ENCODE results near the gene MED20.

DNA sequence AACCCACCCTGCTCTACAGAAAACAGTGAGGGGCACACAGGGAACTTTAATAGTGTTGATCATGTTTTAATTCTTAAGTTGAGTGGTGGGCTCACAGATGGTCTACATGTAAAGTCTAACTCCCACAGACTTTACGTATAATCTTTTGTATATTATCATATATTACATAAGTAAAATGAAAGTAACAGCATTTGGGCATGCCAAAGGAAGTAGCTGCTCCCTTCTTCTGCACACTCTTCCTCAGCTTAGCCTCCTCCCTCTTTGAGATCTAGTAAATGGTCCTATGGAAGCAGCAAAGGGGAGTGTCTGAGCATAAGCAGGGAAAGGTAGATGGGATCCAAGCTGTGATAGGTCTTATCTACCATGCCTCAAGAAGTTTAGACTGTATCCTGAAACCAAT lies 11.2 kb downstream of the MED20 start:
- TF ChIP-seq, protein P1, sequence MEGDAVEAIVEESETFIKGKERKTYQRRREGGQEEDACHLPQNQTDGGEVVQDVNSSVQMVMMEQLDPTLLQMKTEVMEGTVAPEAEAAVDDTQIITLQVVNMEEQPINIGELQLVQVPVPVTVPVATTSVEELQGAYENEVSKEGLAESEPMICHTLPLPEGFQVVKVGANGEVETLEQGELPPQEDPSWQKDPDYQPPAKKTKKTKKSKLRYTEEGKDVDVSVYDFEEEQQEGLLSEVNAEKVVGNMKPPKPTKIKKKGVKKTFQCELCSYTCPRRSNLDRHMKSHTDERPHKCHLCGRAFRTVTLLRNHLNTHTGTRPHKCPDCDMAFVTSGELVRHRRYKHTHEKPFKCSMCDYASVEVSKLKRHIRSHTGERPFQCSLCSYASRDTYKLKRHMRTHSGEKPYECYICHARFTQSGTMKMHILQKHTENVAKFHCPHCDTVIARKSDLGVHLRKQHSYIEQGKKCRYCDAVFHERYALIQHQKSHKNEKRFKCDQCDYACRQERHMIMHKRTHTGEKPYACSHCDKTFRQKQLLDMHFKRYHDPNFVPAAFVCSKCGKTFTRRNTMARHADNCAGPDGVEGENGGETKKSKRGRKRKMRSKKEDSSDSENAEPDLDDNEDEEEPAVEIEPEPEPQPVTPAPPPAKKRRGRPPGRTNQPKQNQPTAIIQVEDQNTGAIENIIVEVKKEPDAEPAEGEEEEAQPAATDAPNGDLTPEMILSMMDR (IDR thresholded peaks at IDR 0.05; ENCODE audit: extremely low read depth in 1 of 2, insufficient read depth in 1 of 2, low read depth in 1 of 2, low read length in 2 of 2) = no peak
- TF ChIP-seq EZH2 (IDR thresholded peaks at IDR 0.05; ENCODE audit: borderline replicate concordance, low read depth, low read length, severe bottlenecking) (no peak), POLR2A (IDR thresholded peaks at IDR 0.05; ENCODE audit: low read depth, low read length) (no peak), MAX (IDR thresholded peaks at IDR 0.05; ENCODE audit: insufficient read depth, insufficient read length) (no peak), MYC (IDR thresholded peaks at IDR 0.05; ENCODE audit: low read depth, low read length) (no peak)

Measured in endothelial cell of umbilical vein (primary cell).